OCI-LY1 (cell line): ENCODE data around the gene MOB2.

Experiments used
- H2AFZ ChIP-seq: fragments of 200-600 bp; sonication (generic), shearing (Covaris generic); 2 replicates; pipeline ENCODE4 v1.6.0; 2014; ENCODE audit warnings: antibody characterized with exemption, mild to moderate bottlenecking, low read length
- H3F3A ChIP-seq: fragments of 200-600 bp; sonication (generic), shearing (Covaris generic); 2 replicates; pipeline ENCODE4 v1.6.0; 2014; ENCODE audit warnings: mild to moderate bottlenecking, antibody characterized with exemption, low read length, moderate library complexity; ENCODE audit not compliant: insufficient read depth
- H3K27ac ChIP-seq: fragments of 200-600 bp; sonication (generic); 2 replicates; pipeline ENCODE4 v1.5.1; 2014; ENCODE audit warnings: low read length, mixed run types, mild to moderate bottlenecking, low read depth; ENCODE audit not compliant: poor library complexity, severe bottlenecking
- H3K27me3 ChIP-seq: fragments of 200-600 bp; sonication (generic); 2 replicates; pipeline ENCODE4 v1.6.0; 2014; ENCODE audit warnings: antibody characterized with exemption, mild to moderate bottlenecking, low read length, moderate library complexity; ENCODE audit not compliant: insufficient read depth
- H3K36me3 ChIP-seq: fragments of 200-600 bp; sonication (generic); 2 replicates; pipeline ENCODE4 v1.6.1; 2014; ENCODE audit warnings: mild to moderate bottlenecking, antibody characterized with exemption, low read length, moderate library complexity, mixed read lengths; ENCODE audit not compliant: insufficient read depth
- H3K4me1 ChIP-seq: fragments of 200-600 bp; sonication (generic); 2 replicates; pipeline ENCODE4 v1.5.1; 2014; ENCODE audit warnings: mild to moderate bottlenecking, low read length, moderate library complexity; ENCODE audit not compliant: insufficient read depth, severe bottlenecking
- H3K4me2 ChIP-seq: fragments of 200-600 bp; sonication (generic), shearing (Covaris generic); 2 replicates; pipeline ENCODE4 v1.6.1; 2014; ENCODE audit warnings: low read length
- H3K4me3 ChIP-seq: fragments of 200-600 bp; sonication (generic); 2 replicates; pipeline ENCODE4 v1.5.1; 2014; ENCODE audit warnings: low read length, low read depth, mild to moderate bottlenecking, mixed read lengths; ENCODE audit not compliant: poor library complexity, severe bottlenecking
- H3K79me2 ChIP-seq: fragments of 200-600 bp; shearing (Covaris generic); 2 replicates; pipeline ENCODE4 v1.6.1; 2016; ENCODE audit warnings: mixed run types, low read length, mixed read lengths; ENCODE audit not compliant: insufficient read depth
- H3K9ac ChIP-seq: fragments of 200-600 bp; sonication (generic), shearing (Covaris generic); 2 replicates; pipeline ENCODE4 v1.6.1; 2014; ENCODE audit warnings: mild to moderate bottlenecking, low read length, mixed read lengths
- H3K9me2 ChIP-seq: fragments of 200-600 bp; sonication (generic), shearing (Covaris generic); 2 replicates; pipeline ENCODE4 v1.6.1; 2014; ENCODE audit warnings: low read depth, mild to moderate bottlenecking, low read length, mixed read lengths
- H3K9me3 ChIP-seq: fragments of 200-600 bp; shearing (Covaris generic); 2 replicates; pipeline ENCODE4 v1.6.1; 2014; ENCODE audit warnings: low read length, mixed read lengths
- H4K20me1 ChIP-seq: fragments of 200-600 bp; sonication (generic), shearing (Covaris generic); 2 replicates; pipeline ENCODE4 v1.6.0; 2016; ENCODE audit warnings: mild to moderate bottlenecking, low read length; ENCODE audit not compliant: insufficient read depth
- CTCF ChIP-seq: fragments of 200-600 bp; sonication (generic), shearing (Covaris generic); IDR thresholded peaks from 2 replicates; pipeline ENCODE4 v1.5.1; 2017; ENCODE audit warnings: mild to moderate bottlenecking, antibody characterized with exemption, low read length, moderate library complexity, mixed read lengths
- EZH2 ChIP-seq: fragments of 200-600 bp; sonication (generic), shearing (Covaris generic); IDR thresholded peaks from 2 replicates; pipeline ENCODE4 v1.8.0; 2017; ENCODE audit warnings: borderline replicate concordance, mixed run types, mild to moderate bottlenecking, antibody characterized with exemption, low read length, moderate library complexity, mixed read lengths

MOB2 gene

GRCh38 chr11:1494650-1495049 is 8.1 kb upstream of the MOB2 start:
- Histone ChIP-seq H3F3A (no peaks in the 10 kb centered on the region), H3K4me3 (no peak overlapping the region), H2AFZ (no peak overlapping the region), H3K9me3 (no peaks in the 10 kb centered on the region), H3K4me2 (no peak overlapping the region), H3K9ac (no peak overlapping the region), H3K9me2 (no peaks in the 10 kb centered on the region), H4K20me1 (0 out of 2 replicates have a peak, but pooled peaks cover 3% of the 10 kb centered on the region), H3K36me3 (no peaks in the 10 kb centered on the region), H3K27me3 (no peaks in the 10 kb centered on the region), H3K4me1 (no peaks in the 10 kb centered on the region), H3K27ac (no peak overlapping the region), H3K79me2 (no peaks in the 10 kb centered on the region)
- TF ChIP-seq EZH2 (no peak), CTCF (no peak)

- Histone ChIP-seq H3K9me3 (no peaks in the 10 kb centered on the region), H3K4me2 (no peak overlapping the region), H2AFZ (no peak overlapping the region), H3K4me3 (no peak overlapping the region), H3K9ac (no peak overlapping the region), H3K4me1 (no peaks in the 10 kb centered on the region), H3K9me2 (no peaks in the 10 kb centered on the region), H4K20me1 (0 out of 2 replicates have a peak, but pooled peaks cover 3% of the 10 kb centered on the region), H3K79me2 (no peaks in the 10 kb centered on the region), H3K27me3 (no peaks in the 10 kb centered on the region), H3F3A (no peaks in the 10 kb centered on the region), H3K27ac (no peak overlapping the region), H3K36me3 (no peaks in the 10 kb centered on the region)
- TF ChIP-seq CTCF (no peak), EZH2 (no peak)
Measured at GRCh38 chr11:1493650-1494244, 7.2 kb upstream of the MOB2 start.

- H3K9ac ChIP-seq, result no peak overlapping the region
- H3K27ac ChIP-seq, result no peak overlapping the region
- H3K79me2 ChIP-seq, result no peaks in the 10 kb centered on the region
- no peak overlapping the region for H3K4me2 ChIP-seq
- H4K20me1 ChIP-seq, result 0 out of 2 replicates have a peak, but pooled peaks cover 3% of the 10 kb centered on the region
- no peak overlapping the region for H2AFZ ChIP-seq
- no peaks in the 10 kb centered on the region for H3K36me3 ChIP-seq
- no peaks in the 10 kb centered on the region for H3F3A ChIP-seq
- H3K27me3 ChIP-seq, result no peaks in the 10 kb centered on the region
- H3K9me2 ChIP-seq, result no peaks in the 10 kb centered on the region
- no peak overlapping the region for H3K4me3 ChIP-seq
- no peak for TF ChIP-seq EZH2
- no peak for TF ChIP-seq CTCF
- no peaks in the 10 kb centered on the region for H3K4me1 ChIP-seq
- H3K9me3 ChIP-seq, result no peaks in the 10 kb centered on the region
Measured at GRCh38 chr11:1491379-1491778, 4.8 kb upstream of the MOB2 start.
